ENCODE measurements around the gene PCNX1. TPM values are rescaled to one million over a fixed set of nuclear protein-coding genes. Genes with fewer than 3 reads are reported as not detected.

The PCNX1 gene
- total and polyA plus RNA-seq, 4 donors, result 5.2 to 103 (median 37.9) TPM

GRCh38 chr14:71022012-71022869, 115.0 kb downstream of the PCNX1 start:
- Histone ChIP-seq H3K27me3 (ENCODE audit: control insufficient read depth in 3 of 3, insufficient read depth in 3 of 3, low read length in 2 of 3) (no peaks in the 10 kb centered on the region), H3K4me3 (no peak overlapping the region), H3K9me3 (ENCODE audit: control insufficient read depth in 4 of 4, insufficient read depth in 3 of 4, low read length in 3 of 4) (no peaks in the 10 kb centered on the region), H3K4me1 (ENCODE audit: control insufficient read depth in 5 of 5, insufficient read depth in 5 of 5, low read length in 5 of 5) (no peaks in the 10 kb centered on the region), H3K36me3 (ENCODE audit: control insufficient read depth in 4 of 4, insufficient read depth in 4 of 4, low read length in 4 of 4) (peaks cover 5 to 28% (median 15%) of the 10 kb centered on the region in 4 donors), H3K27ac (ENCODE audit: low read depth in 1 of 2, low read length in 1 of 2) (no peak overlapping the region), H3K9ac (ENCODE audit: insufficient read depth in 1 of 2, low read length in 2 of 2) (no peak overlapping the region)
- ATAC-seq (ENCODE audit: insufficient read depth, low FRiP score), result no peak
- 92 to 95% methylated on average over 3 of the region's 3 CpGs for WGBS, 2 donors
- TF ChIP-seq, protein P1, sequence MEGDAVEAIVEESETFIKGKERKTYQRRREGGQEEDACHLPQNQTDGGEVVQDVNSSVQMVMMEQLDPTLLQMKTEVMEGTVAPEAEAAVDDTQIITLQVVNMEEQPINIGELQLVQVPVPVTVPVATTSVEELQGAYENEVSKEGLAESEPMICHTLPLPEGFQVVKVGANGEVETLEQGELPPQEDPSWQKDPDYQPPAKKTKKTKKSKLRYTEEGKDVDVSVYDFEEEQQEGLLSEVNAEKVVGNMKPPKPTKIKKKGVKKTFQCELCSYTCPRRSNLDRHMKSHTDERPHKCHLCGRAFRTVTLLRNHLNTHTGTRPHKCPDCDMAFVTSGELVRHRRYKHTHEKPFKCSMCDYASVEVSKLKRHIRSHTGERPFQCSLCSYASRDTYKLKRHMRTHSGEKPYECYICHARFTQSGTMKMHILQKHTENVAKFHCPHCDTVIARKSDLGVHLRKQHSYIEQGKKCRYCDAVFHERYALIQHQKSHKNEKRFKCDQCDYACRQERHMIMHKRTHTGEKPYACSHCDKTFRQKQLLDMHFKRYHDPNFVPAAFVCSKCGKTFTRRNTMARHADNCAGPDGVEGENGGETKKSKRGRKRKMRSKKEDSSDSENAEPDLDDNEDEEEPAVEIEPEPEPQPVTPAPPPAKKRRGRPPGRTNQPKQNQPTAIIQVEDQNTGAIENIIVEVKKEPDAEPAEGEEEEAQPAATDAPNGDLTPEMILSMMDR (IDR thresholded peaks at IDR 0.05; ENCODE audit: control extremely low read depth, extremely low read depth), result no peak
- DNase-seq, result no peak

GRCh38 chr14:71022939-71023338, 115.7 kb downstream of the PCNX1 start:
- TF ChIP-seq, protein P1 (IDR thresholded peaks at IDR 0.05; ENCODE audit: control extremely low read depth, extremely low read depth), result no peak
- no peak for ATAC-seq (ENCODE audit: insufficient read depth, low FRiP score)
- no peak overlapping the region for H3K27ac ChIP-seq (ENCODE audit: low read depth in 1 of 2, low read length in 1 of 2)
- H3K9me3 ChIP-seq (ENCODE audit: control insufficient read depth in 4 of 4, insufficient read depth in 3 of 4, low read length in 3 of 4), result no peaks in the 10 kb centered on the region
- no peak for DNase-seq
- peaks cover 5 to 28% (median 15%) of the 10 kb centered on the region in 4 donors for H3K36me3 ChIP-seq (ENCODE audit: control insufficient read depth in 4 of 4, insufficient read depth in 4 of 4, low read length in 4 of 4)
- H3K27me3 ChIP-seq (ENCODE audit: control insufficient read depth in 3 of 3, insufficient read depth in 3 of 3, low read length in 2 of 3), result no peaks in the 10 kb centered on the region
- H3K4me3 ChIP-seq, result no peak overlapping the region
- no peaks in the 10 kb centered on the region for H3K4me1 ChIP-seq (ENCODE audit: control insufficient read depth in 5 of 5, insufficient read depth in 5 of 5, low read length in 5 of 5)
- H3K9ac ChIP-seq (ENCODE audit: insufficient read depth in 1 of 2, low read length in 2 of 2), result no peak overlapping the region

DNA sequence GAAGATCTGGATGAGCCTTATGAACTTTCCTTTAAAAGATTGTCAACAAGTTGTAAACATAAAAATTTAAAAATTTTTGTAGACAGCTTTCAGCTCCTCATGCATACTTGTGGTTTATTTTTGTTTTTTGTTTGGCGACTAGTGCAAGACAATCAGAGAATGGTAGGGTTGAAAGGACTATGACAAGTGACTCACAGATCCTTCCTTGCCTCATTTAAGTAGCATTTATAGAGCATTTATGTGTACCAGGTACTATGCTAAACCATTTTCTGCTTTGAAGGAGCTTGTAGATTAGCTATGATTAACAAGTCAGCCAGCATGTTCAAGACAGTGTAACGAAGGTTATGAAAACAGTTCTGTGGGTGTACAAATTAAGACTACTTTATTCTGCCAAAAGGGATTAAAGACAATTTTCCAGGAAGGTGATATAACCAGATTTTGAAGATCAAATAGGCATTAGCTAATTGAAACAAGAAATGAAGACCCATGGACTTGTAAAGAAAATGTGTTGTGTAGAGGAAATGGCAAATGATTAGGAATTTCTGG, 122.0 kb downstream of the PCNX1 start:
- H3K9ac ChIP-seq (ENCODE audit: insufficient read depth in 1 of 2, low read length in 2 of 2), result no peak overlapping the region
- TF ChIP-seq, protein P1 (IDR thresholded peaks at IDR 0.05; ENCODE audit: control extremely low read depth, extremely low read depth), result no peak
- H3K9me3 ChIP-seq (ENCODE audit: control insufficient read depth in 4 of 4, insufficient read depth in 3 of 4, low read length in 3 of 4), result no peaks in the 10 kb centered on the region
- DNase-seq, result no peak
- no peak overlapping the region for H3K4me3 ChIP-seq
- H3K36me3 ChIP-seq (ENCODE audit: control insufficient read depth in 4 of 4, insufficient read depth in 4 of 4, low read length in 4 of 4), result peaks cover 13 to 21% (median 17%) of the 10 kb centered on the region in 4 donors
- no peaks in the 10 kb centered on the region for H3K27me3 ChIP-seq (ENCODE audit: control insufficient read depth in 3 of 3, insufficient read depth in 3 of 3, low read length in 2 of 3)
- H3K27ac ChIP-seq (ENCODE audit: low read depth in 1 of 2, low read length in 1 of 2), result no peak overlapping the region
- 97 to 98% methylated on average over 2 of the region's 2 CpGs for WGBS, 2 donors
- no peak for ATAC-seq (ENCODE audit: insufficient read depth, low FRiP score)
- no peaks in the 10 kb centered on the region for H3K4me1 ChIP-seq (ENCODE audit: control insufficient read depth in 5 of 5, insufficient read depth in 5 of 5, low read length in 5 of 5)
